WI38 (cell line): ENCODE measurements around the gene GRIPAP1.

Experiments
- H3K4me3 ChIP-seq: 2 replicates; pipeline ENCODE4 v1.5.1; 2011; ENCODE audit warnings: low read depth, mild to moderate bottlenecking, control low read depth, low read length
- TF ChIP-seq, protein P1 (sequence below): IDR thresholded peaks from 2 replicates; pipeline ENCODE4 v1.5.1; 2012; ENCODE audit warnings: low read depth, mild to moderate bottlenecking, control low read depth, low read length

Gene GRIPAP1

DNA sequence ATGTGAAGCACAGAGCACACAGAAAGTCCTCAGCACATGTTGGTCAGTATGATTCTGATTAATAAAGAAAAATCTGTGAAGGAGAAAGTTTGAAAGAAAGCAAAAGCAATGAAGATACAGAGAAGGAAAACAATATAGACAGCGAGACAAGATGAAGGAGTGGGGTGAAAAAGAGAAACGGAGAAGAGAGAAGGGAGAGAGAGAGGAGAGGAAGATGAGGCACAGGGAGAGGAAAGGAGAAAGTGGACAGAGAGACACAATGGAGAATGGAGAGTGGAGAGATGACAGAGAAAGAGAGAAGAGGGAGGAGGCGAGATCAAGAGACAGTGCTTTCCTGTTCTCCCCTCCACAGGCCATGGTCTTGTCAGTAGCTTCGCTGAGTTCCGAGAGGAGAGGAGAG is 26.5 kb downstream of the GRIPAP1 start:
- H3K4me3 ChIP-seq: no peak overlapping the region
- TF ChIP-seq, protein P1, sequence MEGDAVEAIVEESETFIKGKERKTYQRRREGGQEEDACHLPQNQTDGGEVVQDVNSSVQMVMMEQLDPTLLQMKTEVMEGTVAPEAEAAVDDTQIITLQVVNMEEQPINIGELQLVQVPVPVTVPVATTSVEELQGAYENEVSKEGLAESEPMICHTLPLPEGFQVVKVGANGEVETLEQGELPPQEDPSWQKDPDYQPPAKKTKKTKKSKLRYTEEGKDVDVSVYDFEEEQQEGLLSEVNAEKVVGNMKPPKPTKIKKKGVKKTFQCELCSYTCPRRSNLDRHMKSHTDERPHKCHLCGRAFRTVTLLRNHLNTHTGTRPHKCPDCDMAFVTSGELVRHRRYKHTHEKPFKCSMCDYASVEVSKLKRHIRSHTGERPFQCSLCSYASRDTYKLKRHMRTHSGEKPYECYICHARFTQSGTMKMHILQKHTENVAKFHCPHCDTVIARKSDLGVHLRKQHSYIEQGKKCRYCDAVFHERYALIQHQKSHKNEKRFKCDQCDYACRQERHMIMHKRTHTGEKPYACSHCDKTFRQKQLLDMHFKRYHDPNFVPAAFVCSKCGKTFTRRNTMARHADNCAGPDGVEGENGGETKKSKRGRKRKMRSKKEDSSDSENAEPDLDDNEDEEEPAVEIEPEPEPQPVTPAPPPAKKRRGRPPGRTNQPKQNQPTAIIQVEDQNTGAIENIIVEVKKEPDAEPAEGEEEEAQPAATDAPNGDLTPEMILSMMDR: no peak

DNA sequence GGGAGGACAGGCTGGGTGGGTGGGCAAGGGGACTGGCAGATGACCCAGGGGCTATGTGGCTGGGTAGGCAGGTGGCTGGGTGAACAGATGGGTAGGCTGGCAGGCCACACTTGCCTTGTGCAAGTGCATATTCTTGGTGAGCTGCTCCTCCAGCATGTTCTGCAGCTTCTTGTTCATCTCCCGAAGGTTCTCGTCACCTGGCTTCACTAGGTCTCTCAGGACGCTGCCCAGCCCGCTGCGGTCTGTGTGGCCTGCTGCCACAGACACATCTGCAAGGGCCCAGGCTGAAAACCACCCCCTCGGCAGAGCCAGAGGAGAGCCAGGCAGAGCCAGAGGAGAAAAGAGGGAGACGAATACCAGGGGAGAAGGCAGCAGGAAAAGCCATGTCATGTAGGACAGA is 27.0 kb downstream of the GRIPAP1 start:
- no peak overlapping the region for H3K4me3 ChIP-seq
- TF ChIP-seq, protein P1: no peak

DNA sequence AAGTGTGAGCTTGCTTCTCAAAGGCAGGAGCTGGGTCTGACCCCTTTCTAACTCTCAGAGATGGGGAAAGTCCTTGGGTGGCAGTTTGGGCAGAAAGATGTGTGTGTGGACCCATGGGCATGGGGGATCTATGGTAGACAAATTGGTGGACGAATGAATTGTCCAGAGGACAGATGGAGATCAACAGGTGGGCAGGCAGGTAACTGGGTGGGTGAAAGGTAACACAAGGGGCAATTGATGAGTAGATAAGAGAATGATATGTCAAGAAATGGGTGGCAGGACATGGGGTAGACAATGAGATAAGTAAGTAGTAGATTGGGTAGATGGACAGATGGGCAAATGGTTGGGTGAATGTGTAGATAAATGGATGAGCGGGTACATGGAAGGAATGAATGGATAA is 27.5 kb downstream of the GRIPAP1 start:
- TF ChIP-seq, protein P1: no peak

DNA sequence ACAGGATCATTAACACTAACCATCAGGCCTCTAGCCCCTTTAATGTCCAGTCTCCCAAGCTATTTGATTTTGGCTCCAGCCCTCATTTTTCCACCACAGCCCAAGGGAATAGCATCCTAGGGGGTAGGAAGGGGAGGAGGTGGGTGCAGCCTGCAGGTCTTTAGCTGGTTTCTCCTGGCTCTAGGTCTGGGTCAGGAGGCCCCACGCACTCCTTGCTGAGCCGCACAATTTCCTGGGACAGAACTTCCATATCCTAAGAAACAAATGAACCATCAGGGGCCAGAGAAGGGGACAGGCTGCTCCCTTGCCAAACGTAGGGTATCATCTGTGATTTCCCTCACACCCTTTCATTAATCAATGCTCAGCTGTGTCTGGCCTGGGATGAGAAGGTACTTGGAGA is 28.0 kb downstream of the GRIPAP1 start:
- TF ChIP-seq, protein P1: no peak
- no peak overlapping the region for H3K4me3 ChIP-seq

More for the DNA sequence above, 27.5 kb downstream of the GRIPAP1 start:
- H3K4me3 ChIP-seq: no peak overlapping the region

DNA sequence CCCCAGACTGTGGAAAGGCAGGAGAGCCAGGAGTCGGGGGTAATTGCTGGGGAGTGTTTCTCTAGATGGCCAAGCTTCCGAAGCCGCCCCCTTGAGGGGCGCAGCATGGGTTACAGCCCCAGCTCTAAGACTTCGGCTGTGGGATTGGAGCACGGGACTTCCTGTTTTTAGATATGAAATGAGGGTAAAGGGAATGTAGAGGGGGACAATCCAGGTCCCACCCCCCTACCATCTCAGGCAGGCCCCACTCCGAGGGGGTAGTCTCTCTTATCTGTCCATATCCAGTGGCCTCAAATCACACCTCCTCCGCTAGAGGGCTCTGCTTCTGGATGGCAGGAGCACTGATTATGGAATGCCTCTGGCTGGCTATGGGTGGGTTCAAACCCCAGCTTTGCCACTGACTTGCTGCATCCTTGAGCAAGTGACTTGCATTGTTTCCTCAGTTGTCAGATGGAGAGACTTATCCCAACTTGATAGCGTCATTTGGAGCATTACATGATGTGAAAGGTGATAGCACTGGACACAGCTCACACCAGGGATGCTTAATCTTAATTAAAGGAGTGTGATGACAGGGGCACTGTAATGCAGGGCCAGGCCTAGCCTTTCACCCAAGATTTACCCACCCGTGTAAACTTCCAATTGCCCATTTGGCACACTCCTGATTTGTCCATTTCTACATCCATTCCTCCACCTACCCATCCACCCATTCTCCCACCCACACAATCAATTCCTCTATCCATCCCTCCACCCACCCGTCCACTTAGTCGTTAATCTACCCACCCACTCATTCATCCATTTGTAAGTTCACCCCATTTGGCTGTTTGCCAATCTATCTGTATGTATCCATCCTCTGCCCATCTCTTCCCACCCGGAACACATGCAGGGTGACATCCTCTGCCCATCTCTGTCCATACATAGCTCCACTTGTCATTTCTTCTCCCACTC is 29.6 kb downstream of the GRIPAP1 start:
- TF ChIP-seq, protein P1: peak; percentile 47
- H3K4me3 ChIP-seq: peak overlapping the region; percentile 21; the same call in 1 of the 2 replicates

DNA sequence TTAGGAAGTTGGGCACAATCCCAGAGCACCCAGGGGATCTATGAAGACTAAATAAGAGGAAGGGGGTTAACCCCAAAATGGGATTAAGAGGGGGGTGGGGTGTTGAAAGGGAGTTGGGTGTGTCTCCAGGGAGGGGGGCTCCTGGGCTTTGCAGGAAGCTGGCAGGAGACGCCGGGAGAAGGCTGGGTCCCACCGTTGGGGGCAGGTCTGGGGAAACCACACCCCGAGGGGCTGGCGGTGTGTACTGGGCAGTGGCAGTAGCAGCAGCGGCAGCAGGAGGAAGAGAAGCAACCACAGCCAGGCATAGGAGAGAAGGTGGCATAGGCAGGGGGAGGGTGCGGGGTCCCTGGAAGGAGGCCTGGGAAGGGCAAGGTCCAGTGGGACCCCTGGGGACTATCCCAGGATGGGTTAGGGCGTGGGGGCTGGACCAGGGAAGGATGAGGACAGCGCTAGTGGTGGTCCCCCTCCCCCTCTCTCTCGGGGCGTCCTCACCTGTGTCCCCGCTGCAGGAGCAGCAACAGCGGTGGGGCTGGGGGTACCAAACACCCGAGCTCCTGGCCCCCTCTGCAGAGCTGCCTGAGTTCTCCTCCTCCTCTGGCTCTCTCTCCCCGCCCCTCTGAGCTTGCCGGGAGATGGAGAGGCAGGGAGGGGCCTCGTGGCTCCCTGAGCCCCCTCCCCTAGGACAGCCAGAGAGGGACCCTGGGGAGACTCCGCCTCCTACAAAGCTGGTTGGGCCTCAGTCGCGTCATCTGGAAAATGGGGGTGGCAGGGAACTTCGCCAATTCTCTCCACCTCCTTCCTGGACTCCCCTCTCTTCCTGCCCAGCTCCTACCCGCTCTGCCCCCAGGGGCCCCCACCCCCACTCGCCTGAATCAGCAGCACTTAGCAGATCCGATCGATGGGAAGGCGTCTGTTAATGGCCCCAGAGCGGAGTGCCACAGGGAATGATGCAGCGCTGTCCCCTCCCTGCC is 30.5 kb downstream of the GRIPAP1 start, which contains the start of gene KCND1:
KCND1 (minus strand) TSS at position 596 of the 971 bp plus-strand sequence. CDS start 1,573 bp downstream, outside the sequence.
- H3K4me3 ChIP-seq: peak within 1 kb of the TSS; percentile 21; the same call in 1 of the 2 replicates
- TF ChIP-seq, protein P1: no peak
